GM23338 (cell line): ENCODE data around the gene SOX13. TPM values are rescaled to one million over a fixed set of nuclear protein-coding genes. Genes with fewer than 3 reads are reported as not detected.

ENCODE experiments used
- ATAC-seq: fragments of 200-7000 bp; cut with Tn5 transposase; 3 replicates; pipeline ENCODE4 v1.9.1; 2020
- DNase-seq: peaks from one replicate; pipeline ENCODE4 v3.0.0-alpha.2; 2015; ENCODE audit warnings: low spot score
- H2AFZ ChIP-seq: fragments of 200-600 bp; sonication (generic); 2 replicates; pipeline ENCODE4 v1.8.0; 2016; ENCODE audit warnings: antibody characterized with exemption, mild to moderate bottlenecking, moderate library complexity
- H3F3A ChIP-seq: fragments of 200-600 bp; sonication (generic); replicated peaks from 2 replicates; pipeline ENCODE4 v1.8.0; 2017; ENCODE audit warnings: antibody characterized with exemption, mixed run types, low read depth
- H3K27ac ChIP-seq: fragments of 200-600 bp; sonication (generic); 2 replicates; pipeline ENCODE4 v1.6.1; 2016; ENCODE audit warnings: low read depth
- H3K27me3 ChIP-seq: fragments of 200-600 bp; sonication (generic); 2 replicates; pipeline ENCODE4 v1.8.0; 2016; ENCODE audit warnings: mild to moderate bottlenecking, mixed run types, moderate library complexity; ENCODE audit not compliant: insufficient read depth
- H3K36me3 ChIP-seq: fragments of 200-600 bp; sonication (generic); 2 replicates; pipeline ENCODE4 v1.8.0; 2016; ENCODE audit warnings: mild to moderate bottlenecking; ENCODE audit not compliant: insufficient read depth
- H3K4me1 ChIP-seq: fragments of 200-600 bp; sonication (generic); 2 replicates; pipeline ENCODE4 v1.8.0; 2016; ENCODE audit warnings: mild to moderate bottlenecking, moderate library complexity; ENCODE audit not compliant: insufficient read depth
- H3K4me2 ChIP-seq: fragments of 200-600 bp; sonication (generic); 2 replicates; pipeline ENCODE4 v1.7.1; 2017; ENCODE audit warnings: mixed run types
- H3K4me3 ChIP-seq: fragments of 200-600 bp; sonication (generic); 2 replicates; pipeline ENCODE4 v1.6.1; 2016; ENCODE audit warnings: mixed run types
- H3K79me2 ChIP-seq: fragments of 200-600 bp; sonication (generic); replicated peaks from 2 replicates; pipeline ENCODE4 v1.8.0; 2017; ENCODE audit warnings: mild to moderate bottlenecking; ENCODE audit not compliant: insufficient read depth
- H3K9me2 ChIP-seq: fragments of 200-600 bp; sonication (generic); 2 replicates; pipeline ENCODE4 v1.8.0; 2017; ENCODE audit not compliant: insufficient read depth
- H4K20me1 ChIP-seq: fragments of 200-600 bp; sonication (generic); replicated peaks from 2 replicates; pipeline ENCODE4 v1.8.0; 2017; ENCODE audit warnings: mild to moderate bottlenecking; ENCODE audit not compliant: insufficient read depth
- H3K27ac Mint-ChIP-seq: 2 replicates; pipeline ENCODE4 v1.8.0; 2020; ENCODE audit warnings: inconsistent platforms, mild to moderate bottlenecking, moderate library complexity, mixed read lengths
- H3K27me3 Mint-ChIP-seq: 3 replicates; pipeline ENCODE4 v1.8.0; 2022; ENCODE audit warnings: low read depth, mild to moderate bottlenecking, moderate library complexity, mixed read lengths, inconsistent platforms; ENCODE audit not compliant: insufficient read depth, poor library complexity
- H3K36me3 Mint-ChIP-seq: 3 replicates; pipeline ENCODE4 v1.8.0; 2021; ENCODE audit warnings: low read depth, mild to moderate bottlenecking, inconsistent platforms, moderate library complexity, mixed read lengths
- H3K4me1 Mint-ChIP-seq: 3 replicates; pipeline ENCODE4 v1.8.0; 2020; ENCODE audit warnings: mild to moderate bottlenecking, inconsistent platforms, mixed read lengths
- H3K4me3 Mint-ChIP-seq: 3 replicates; pipeline ENCODE4 v1.8.0; 2021; ENCODE audit warnings: moderate library complexity, mild to moderate bottlenecking, inconsistent platforms, mixed read lengths
- H3K9me3 Mint-ChIP-seq: 3 replicates; pipeline ENCODE4 v1.8.0; 2020; ENCODE audit warnings: moderate library complexity, mild to moderate bottlenecking, inconsistent platforms, mixed read lengths
- ETS1 ChIP-seq: IDR thresholded peaks from 2 replicates; pipeline ENCODE4 v1.6.1; 2016; ENCODE audit warnings: antibody characterized with exemption
- STAT1 ChIP-seq: IDR thresholded peaks from one replicate; pipeline ENCODE4 v1.6.1; 2016; ENCODE audit warnings: antibody characterized with exemption; ENCODE audit not compliant: unreplicated experiment
- polyA plus RNA-seq: library from polyadenylated mRNA; unstranded; fragments of >200 nt; fragmentation: Nextera tagmentation; extraction: Ambion mirVana; gene quantifications from 2 replicates; pipeline ENCODE4 v1.2.1, GENCODE V29; 2016
- total RNA-seq: library from RNA; depleted of rRNA; stranded (reverse); fragments of >200 nt; shearing (Covaris generic); gene quantifications from 2 replicates; pipeline ENCODE4 v1.2.3, GENCODE V29; 2014
- TF ChIP-seq, protein P1 (sequence below): IDR thresholded peaks from one replicate; pipeline ENCODE4 v1.6.1; 2018; ENCODE audit warnings: antibody characterized with exemption; ENCODE audit not compliant: unreplicated experiment
- TF ChIP-seq, protein P2 (sequence below): fragments of 250-450 bp; sonication (Bioruptor Pico); IDR thresholded peaks from 2 replicates; pipeline ENCODE4 v1.5.0; 2020; ENCODE audit warnings: mild to moderate bottlenecking, moderate library complexity

The SOX13 gene
- total and polyA plus RNA-seq, 2 experiments from 2014 or later = 28.6 to 123 TPM

DNA sequence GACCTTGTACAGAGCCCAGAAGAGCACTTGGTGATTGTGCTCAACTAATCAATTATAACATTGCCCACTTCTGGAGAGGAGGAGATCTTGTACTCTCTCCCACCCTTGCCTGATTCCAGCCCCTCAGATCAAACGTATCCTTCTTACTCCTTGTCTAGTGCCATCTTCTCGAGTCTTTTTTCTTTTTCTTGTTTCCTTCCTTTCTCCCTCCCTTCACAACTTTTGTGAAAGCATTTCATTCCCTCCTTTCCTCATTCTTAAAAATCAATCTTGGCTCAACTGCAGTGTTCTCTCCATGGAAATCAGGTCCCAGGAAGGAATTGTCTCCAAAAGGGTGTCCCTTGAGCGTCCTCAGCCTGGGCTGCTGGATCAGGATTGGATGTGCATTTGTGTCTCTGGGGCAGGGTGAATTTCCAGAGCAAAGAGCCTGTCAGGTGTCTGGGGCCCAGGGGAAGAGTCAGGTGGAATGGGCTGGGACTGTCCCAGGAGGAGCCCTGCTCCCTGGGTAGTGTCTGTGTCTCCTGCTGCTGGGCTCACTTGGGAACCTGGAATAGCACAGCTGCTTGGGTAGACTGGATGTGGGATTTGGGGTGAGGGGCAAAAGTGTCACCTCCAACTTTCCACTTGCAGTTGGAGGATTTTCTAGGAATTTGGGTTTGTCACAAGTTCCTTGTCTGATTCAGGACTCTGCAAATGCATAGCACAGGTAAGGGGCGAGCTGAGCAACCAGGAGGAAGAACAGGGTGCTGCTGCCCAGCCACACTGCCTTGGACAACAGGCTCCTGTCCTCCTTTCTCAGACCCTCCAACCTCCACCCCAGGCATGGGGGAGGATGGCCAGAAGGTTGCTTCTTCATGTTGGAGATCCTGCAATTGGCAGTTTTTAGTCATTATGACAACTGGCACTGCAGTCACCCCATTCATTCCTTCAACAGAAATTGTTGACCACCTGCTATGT lies 3.3 kb downstream of the SOX13 start:
- H3K4me3 Mint-ChIP-seq = peak overlapping the region; percentile 97
- peak overlapping the region; percentile 100; the same call in 1 of the 2 replicates for H3K27ac ChIP-seq
- no peak for DNase-seq
- H3K9me2 ChIP-seq = no peaks in the 10 kb centered on the region
- ATAC-seq = no peak
- peak overlapping the region; percentile 97 for H3K4me3 ChIP-seq
- peaks cover 10% of the 10 kb centered on the region; the same call in 1 of the 2 replicates for H3K27me3 ChIP-seq
- TF ChIP-seq, protein P1, sequence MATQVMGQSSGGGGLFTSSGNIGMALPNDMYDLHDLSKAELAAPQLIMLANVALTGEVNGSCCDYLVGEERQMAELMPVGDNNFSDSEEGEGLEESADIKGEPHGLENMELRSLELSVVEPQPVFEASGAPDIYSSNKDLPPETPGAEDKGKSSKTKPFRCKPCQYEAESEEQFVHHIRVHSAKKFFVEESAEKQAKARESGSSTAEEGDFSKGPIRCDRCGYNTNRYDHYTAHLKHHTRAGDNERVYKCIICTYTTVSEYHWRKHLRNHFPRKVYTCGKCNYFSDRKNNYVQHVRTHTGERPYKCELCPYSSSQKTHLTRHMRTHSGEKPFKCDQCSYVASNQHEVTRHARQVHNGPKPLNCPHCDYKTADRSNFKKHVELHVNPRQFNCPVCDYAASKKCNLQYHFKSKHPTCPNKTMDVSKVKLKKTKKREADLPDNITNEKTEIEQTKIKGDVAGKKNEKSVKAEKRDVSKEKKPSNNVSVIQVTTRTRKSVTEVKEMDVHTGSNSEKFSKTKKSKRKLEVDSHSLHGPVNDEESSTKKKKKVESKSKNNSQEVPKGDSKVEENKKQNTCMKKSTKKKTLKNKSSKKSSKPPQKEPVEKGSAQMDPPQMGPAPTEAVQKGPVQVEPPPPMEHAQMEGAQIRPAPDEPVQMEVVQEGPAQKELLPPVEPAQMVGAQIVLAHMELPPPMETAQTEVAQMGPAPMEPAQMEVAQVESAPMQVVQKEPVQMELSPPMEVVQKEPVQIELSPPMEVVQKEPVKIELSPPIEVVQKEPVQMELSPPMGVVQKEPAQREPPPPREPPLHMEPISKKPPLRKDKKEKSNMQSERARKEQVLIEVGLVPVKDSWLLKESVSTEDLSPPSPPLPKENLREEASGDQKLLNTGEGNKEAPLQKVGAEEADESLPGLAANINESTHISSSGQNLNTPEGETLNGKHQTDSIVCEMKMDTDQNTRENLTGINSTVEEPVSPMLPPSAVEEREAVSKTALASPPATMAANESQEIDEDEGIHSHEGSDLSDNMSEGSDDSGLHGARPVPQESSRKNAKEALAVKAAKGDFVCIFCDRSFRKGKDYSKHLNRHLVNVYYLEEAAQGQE = no peak
- TF ChIP-seq, protein P2, sequence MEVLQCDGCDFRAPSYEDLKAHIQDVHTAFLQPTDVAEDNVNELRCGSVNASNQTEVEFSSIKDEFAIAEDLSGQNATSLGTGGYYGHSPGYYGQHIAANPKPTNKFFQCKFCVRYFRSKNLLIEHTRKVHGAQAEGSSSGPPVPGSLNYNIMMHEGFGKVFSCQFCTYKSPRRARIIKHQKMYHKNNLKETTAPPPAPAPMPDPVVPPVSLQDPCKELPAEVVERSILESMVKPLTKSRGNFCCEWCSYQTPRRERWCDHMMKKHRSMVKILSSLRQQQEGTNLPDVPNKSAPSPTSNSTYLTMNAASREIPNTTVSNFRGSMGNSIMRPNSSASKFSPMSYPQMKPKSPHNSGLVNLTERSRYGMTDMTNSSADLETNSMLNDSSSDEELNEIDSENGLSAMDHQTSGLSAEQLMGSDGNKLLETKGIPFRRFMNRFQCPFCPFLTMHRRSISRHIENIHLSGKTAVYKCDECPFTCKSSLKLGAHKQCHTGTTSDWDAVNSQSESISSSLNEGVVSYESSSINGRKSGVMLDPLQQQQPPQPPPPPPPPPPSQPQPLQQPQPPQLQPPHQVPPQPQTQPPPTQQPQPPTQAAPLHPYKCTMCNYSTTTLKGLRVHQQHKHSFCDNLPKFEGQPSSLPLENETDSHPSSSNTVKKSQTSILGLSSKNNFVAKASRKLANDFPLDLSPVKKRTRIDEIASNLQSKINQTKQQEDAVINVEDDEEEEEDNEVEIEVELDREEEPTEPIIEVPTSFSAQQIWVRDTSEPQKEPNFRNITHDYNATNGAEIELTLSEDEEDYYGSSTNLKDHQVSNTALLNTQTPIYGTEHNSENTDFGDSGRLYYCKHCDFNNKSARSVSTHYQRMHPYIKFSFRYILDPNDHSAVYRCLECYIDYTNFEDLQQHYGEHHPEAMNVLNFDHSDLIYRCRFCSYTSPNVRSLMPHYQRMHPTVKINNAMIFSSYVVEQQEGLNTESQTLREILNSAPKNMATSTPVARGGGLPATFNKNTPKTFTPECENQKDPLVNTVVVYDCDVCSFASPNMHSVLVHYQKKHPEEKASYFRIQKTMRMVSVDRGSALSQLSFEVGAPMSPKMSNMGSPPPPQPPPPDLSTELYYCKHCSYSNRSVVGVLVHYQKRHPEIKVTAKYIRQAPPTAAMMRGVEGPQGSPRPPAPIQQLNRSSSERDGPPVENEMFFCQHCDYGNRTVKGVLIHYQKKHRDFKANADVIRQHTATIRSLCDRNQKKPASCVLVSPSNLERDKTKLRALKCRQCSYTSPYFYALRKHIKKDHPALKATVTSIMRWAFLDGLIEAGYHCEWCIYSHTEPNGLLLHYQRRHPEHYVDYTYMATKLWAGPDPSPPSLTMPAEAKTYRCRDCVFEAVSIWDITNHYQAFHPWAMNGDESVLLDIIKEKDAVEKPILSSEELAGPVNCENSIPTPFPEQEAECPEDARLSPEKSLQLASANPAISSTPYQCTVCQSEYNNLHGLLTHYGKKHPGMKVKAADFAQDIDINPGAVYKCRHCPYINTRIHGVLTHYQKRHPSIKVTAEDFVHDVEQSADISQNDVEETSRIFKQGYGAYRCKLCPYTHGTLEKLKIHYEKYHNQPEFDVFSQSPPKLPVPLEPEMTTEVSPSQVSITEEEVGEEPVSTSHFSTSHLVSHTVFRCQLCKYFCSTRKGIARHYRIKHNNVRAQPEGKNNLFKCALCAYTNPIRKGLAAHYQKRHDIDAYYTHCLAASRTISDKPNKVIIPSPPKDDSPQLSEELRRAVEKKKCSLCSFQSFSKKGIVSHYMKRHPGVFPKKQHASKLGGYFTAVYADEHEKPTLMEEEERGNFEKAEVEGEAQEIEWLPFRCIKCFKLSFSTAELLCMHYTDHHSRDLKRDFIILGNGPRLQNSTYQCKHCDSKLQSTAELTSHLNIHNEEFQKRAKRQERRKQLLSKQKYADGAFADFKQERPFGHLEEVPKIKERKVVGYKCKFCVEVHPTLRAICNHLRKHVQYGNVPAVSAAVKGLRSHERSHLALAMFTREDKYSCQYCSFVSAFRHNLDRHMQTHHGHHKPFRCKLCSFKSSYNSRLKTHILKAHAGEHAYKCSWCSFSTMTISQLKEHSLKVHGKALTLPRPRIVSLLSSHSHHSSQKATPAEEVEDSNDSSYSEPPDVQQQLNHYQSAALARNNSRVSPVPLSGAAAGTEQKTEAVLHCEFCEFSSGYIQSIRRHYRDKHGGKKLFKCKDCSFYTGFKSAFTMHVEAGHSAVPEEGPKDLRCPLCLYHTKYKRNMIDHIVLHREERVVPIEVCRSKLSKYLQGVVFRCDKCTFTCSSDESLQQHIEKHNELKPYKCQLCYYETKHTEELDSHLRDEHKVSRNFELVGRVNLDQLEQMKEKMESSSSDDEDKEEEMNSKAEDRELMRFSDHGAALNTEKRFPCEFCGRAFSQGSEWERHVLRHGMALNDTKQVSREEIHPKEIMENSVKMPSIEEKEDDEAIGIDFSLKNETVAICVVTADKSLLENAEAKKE (CRISPR knock-in tag) = no peak
- TF ChIP-seq ETS1 (no peak), STAT1 (no peak)
- peaks cover 21% of the 10 kb centered on the region for H4K20me1 ChIP-seq
- no peak overlapping the region for H2AFZ ChIP-seq
- peaks cover 67% of the 10 kb centered on the region for H3K79me2 ChIP-seq
- peaks cover 1% of the 10 kb centered on the region; the same call in 2 of the 3 replicates for H3K9me3 Mint-ChIP-seq
- peak overlapping the region; percentile 98 for H3K4me2 ChIP-seq
- H3K36me3 Mint-ChIP-seq = peaks cover 21% of the 10 kb centered on the region
- peak overlapping the region; percentile 98 for H3K27ac Mint-ChIP-seq
- no peaks in the 10 kb centered on the region for H3K36me3 ChIP-seq
- H3F3A ChIP-seq = peaks cover 39% of the 10 kb centered on the region
- H3K4me1 ChIP-seq = peaks cover 44% of the 10 kb centered on the region
- peaks cover 55% of the 10 kb centered on the region for H3K4me1 Mint-ChIP-seq
- H3K27me3 Mint-ChIP-seq = peaks cover 37% of the 10 kb centered on the region
